HepG2 (cell line): ENCODE measurements around the gene AIF1.

Experiments used
- SP2 ChIP-seq: sonication (generic); formaldehyde crosslinking; IDR thresholded peaks from 2 replicates; pipeline ENCODE4 v1.5.1; 2020; ENCODE audit warnings: mild to moderate bottlenecking, missing genetic modification reagents
- ZFX ChIP-seq: sonication (generic); formaldehyde crosslinking; IDR thresholded peaks from 2 replicates; pipeline ENCODE4 v1.4.0; 2020; ENCODE audit warnings: mild to moderate bottlenecking, low read depth, missing genetic modification reagents, moderate library complexity
- ZNF709 ChIP-seq: sonication (generic); formaldehyde crosslinking; IDR thresholded peaks from 2 replicates; pipeline ENCODE4 v1.5.0; 2020; ENCODE audit warnings: mild to moderate bottlenecking, missing genetic modification reagents

DNA sequence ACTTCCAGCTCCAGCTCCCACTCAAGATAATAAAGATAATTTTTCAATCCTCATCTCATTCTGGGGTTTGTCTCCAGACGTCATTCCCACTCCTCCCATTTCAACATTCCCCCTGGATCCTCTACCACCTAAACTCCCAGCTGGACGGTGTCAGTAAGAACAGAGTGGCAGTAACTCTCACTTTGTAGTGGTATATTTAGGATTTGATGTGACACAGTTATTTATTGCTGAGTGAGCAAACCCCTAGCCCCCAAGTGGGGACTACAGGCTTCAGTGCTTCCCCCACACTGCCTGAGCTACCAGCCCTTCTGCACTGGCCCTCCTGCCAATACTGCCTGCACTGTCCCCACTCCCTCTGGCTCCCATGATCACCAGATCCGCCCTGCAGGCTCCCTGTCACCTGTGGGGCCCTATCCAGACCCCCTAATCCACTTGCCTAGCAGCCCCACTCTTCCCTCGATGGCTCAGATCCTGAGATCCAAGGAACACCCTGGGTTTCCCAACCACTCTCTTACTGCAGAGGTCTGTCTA, 43.2 kb downstream of the AIF1 start:
- TF ChIP-seq ZFX (CRISPR knock-in tag) (no peak), SP2 (no peak), ZNF709 (CRISPR knock-in tag) (no peak)
